Retinal pigment epithelial cell (primary cell): ENCODE data around the gene NFATC2IP.
"Not testable (repeated sequence)": the region's sequence is repeated elsewhere in the genome, so short reads cannot be mapped to it uniquely, and the experiment has no call there.

ENCODE experiments used
- DNase-seq: peaks from one replicate; pipeline ENCODE4 v3.0.0-alpha.2; 2010; ENCODE audit warnings: low read depth
- H3K4me3 ChIP-seq: 2 replicates; pipeline ENCODE4 v1.5.1; 2011; ENCODE audit warnings: mild to moderate bottlenecking, low read length, control low read depth, moderate library complexity
- TF ChIP-seq, protein P1 (sequence below): conservative IDR thresholded peaks from 2 replicates; pipeline ENCODE4 v1.5.1; 2011; ENCODE audit warnings: low read depth, low read length, control low read depth, inconsistent platforms

NFATC2IP gene

GRCh38 chr16:28918698-28919097 lies 32.0 kb upstream of the NFATC2IP start:
- no peak overlapping the region for H3K4me3 ChIP-seq
- TF ChIP-seq, protein P1, sequence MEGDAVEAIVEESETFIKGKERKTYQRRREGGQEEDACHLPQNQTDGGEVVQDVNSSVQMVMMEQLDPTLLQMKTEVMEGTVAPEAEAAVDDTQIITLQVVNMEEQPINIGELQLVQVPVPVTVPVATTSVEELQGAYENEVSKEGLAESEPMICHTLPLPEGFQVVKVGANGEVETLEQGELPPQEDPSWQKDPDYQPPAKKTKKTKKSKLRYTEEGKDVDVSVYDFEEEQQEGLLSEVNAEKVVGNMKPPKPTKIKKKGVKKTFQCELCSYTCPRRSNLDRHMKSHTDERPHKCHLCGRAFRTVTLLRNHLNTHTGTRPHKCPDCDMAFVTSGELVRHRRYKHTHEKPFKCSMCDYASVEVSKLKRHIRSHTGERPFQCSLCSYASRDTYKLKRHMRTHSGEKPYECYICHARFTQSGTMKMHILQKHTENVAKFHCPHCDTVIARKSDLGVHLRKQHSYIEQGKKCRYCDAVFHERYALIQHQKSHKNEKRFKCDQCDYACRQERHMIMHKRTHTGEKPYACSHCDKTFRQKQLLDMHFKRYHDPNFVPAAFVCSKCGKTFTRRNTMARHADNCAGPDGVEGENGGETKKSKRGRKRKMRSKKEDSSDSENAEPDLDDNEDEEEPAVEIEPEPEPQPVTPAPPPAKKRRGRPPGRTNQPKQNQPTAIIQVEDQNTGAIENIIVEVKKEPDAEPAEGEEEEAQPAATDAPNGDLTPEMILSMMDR, result no peak
- no peak for DNase-seq

DNA sequence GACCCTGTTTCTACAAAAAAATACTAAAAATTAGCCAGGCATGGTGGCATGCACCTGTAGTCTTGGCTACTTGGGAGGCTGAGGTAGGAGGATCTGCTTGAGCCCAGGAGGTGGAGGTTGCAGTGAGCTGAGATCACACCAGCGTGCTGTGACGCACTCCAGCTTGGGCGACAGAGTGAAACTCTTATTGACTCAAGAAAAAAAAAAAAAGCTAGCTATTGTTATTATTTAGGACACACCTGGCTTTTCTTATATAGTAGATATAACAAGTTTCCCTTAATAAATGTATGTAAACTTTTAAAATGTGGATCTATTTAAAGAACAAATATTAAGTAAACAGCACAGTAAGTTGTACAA lies 27.5 kb upstream of the NFATC2IP start:
- H3K4me3 ChIP-seq, result no peak overlapping the region
- DNase-seq, result no peak
- TF ChIP-seq, protein P1, result no peak

DNA sequence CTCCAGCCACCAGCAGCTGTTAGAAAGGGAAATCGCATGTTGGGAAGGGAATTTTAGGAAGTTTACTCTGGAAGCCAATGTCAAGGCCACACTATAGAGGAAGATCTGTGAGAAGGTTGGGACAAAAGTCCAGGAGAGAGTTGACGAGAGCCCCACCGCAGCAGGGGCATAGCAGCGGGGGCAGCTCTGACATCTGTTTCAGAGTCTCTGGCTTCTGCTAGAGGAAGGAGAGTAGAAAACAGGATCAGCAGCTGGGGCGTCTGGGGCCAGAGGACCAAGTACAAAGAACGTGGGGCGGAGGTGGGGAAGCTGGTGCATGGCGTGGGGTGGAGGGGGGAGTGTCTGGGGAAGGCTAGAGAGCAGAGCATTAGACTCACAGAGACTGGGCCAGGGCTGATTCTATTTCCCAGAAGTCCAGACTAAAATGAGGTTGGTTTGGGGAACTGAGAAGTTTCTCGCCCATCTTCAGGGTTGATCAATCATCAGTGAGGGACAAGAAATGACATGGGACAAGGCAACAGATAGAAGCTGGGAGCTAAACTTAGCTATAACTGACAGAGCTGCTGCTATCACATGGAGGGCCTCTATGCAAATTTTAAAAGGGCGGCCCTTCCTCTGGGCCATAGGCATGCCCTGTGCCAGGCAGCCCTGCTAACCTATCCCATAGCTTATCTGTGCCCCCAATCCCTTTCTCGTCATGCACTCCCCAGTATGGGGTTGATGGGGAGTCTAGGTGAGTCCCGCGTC lies 26.9 kb upstream of the NFATC2IP start:
- no peak for DNase-seq
- H3K4me3 ChIP-seq, result peak overlapping the region; percentile 76
- TF ChIP-seq, protein P1, result no peak

DNA sequence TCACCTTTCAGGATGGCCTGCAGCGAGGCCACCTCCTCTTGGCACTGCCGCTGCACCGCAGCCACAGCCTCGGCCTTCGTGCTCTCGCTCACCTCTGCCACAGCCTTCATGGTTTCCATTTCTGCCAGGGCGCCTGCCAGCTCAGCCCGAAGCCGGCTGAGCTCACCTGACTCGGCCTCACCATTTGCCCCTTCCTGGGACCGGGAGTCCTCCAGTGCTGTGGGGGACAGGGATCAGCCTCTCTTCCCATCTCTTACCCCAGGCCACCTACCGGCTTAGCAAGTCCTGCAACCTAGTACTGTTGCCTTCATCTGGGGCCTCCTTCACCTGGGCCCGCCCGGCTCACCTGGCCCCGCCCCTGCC lies 26.4 kb upstream of the NFATC2IP start:
- TF ChIP-seq, protein P1, result no peak
- DNase-seq, result no peak
- peak overlapping the region; percentile 76 for H3K4me3 ChIP-seq

DNA sequence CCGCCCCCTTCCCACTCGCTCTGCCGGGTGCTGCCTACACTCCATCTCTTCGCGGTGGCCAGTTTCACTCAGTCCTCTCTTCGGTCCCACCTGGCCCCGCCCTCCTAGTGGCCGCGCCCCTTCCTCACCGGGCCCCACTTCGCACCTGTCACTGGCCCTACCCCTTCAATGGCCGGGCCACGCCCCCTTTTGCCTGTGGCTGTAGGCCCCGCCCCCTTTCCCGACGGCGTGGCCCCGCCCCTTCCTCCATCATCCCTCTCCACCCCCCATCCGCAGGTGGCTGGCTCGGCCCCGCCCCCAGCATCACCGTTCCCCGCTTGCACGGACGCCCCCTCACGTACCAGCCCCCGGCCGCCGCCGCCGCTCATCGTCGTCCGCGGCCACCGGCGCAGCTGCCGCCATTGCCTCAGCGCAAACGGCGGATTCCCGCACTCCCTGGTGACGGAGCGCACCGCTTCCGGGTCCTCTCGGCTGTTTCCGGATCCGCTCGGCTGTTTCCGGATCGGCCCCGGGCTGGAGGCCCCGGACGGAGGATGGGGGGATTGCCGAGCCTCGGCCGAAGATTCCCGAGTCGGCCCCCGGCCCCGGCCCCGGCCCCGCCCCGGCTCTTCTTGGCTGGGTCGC lies 25.9 kb upstream of the NFATC2IP start, which contains the start of gene RABEP2:
RABEP2 (minus strand) TSS at position 477 of the 624 bp plus-strand sequence; CDS start at position 402, 75 bp downstream.
- no peak for DNase-seq
- TF ChIP-seq, protein P1, result no peak

DNA sequence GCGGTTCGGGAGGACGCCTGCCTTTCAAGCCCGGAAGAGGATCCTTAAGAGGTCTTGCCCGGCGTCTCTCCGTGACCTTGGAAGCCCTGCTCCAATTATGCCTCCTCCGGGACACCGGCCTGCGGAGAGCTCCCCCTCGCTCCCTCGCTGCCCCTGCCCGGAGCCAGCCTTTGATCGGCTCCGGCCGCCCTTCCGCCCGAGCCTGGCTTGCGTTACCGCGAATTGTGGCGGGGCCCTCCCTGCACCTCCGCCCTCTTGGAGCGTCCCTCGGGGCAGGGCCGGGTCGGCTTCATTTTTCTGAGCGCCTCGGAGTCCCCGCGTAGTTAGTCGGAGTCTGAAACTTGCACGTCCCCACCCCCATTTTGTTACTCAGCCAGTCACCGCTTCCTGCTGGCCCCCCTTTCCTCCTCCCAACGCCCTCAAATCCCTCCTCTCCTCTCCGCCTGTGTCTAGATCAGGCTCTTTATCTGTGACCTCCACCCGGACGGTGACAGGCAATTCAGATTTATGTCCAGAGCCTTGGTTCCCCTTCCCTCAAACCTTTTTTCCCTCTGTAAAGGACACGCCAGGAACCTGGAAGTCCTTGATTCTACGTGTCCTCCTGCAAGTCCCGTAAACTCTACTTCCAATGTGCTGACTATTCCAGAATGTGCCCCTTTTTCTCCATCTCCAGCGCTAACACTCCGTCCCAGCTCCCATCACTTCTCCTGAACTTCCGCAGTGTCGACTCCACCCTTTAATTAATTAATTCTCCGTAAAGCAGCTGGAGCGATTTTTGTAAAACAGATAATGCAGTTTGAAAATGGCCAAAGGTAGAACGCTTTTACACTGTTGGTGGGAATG lies 25.1 kb upstream of the NFATC2IP start:
- no peak for DNase-seq
- TF ChIP-seq, protein P1, result no peak
- peak overlapping the region; percentile 76 for H3K4me3 ChIP-seq

More for the DNA sequence above, 25.9 kb upstream of the NFATC2IP start, which contains the start of gene RABEP2:
- peak within 1 kb of the TSS; percentile 76 for H3K4me3 ChIP-seq

- not testable (repeated sequence) for DNase-seq, H3K4me3 ChIP-seq
Observed at GRCh38 chr16:28926284-28926683, 24.5 kb upstream of the NFATC2IP start.
